Activated T-helper 2 cell treated with anti-CD3 and anti-CD28 coated beads, Interferon-gamma antibody, Interleukin-2, Interleukin-4, amounts not matched to agents 10 μg/mL and 5 μg/mL and 100 μg/mL, durations not matched to agents 14 hours and 24 hours and 36 hours (primary cell): ENCODE measurements around the gene CDK2. TPM values are rescaled to one million over a fixed set of nuclear protein-coding genes. Genes with fewer than 3 reads are reported as not detected.
A peak's percentile ranks its signal among the peaks of the same experiment; 100 is the strongest.

Experiments
- DNase-seq: peaks from one replicate; pipeline ENCODE4 v3.0.0; 2021; ENCODE audit warnings: low spot score
- H3K27ac Mint-ChIP-seq: one replicate; pipeline ENCODE4 v1.8.0; 2021; ENCODE audit warnings: mixed read lengths
- H3K27me3 Mint-ChIP-seq: one replicate; pipeline ENCODE4 v1.8.0; 2021; ENCODE audit warnings: low read depth, mixed read lengths
- H3K36me3 Mint-ChIP-seq: one replicate; pipeline ENCODE4 v1.8.0; 2021; ENCODE audit warnings: low read depth, mixed read lengths
- H3K4me1 Mint-ChIP-seq: one replicate; pipeline ENCODE4 v1.8.0; 2021; ENCODE audit warnings: low read depth, mixed read lengths
- H3K4me3 Mint-ChIP-seq: one replicate; pipeline ENCODE4 v1.8.0; 2021; ENCODE audit warnings: low read depth, mild to moderate bottlenecking, moderate library complexity, mixed read lengths
- H3K9me3 Mint-ChIP-seq: one replicate; pipeline ENCODE4 v1.8.0; 2021; ENCODE audit warnings: mixed read lengths
- intact Hi-C: fragments of 100-400 bp; cut with micrococcal nuclease; formaldehyde crosslinking; loops from one replicate; pipeline ENCODE4 v1.15.1; 2023
- total RNA-seq: library from RNA; stranded (reverse); gene quantifications from 2 replicates; pipeline ENCODE4 v1.2.3, GENCODE V29; 2022

CDK2 gene
- total RNA-seq, 1 donor from 2014 or later, result 116 TPM

DNA sequence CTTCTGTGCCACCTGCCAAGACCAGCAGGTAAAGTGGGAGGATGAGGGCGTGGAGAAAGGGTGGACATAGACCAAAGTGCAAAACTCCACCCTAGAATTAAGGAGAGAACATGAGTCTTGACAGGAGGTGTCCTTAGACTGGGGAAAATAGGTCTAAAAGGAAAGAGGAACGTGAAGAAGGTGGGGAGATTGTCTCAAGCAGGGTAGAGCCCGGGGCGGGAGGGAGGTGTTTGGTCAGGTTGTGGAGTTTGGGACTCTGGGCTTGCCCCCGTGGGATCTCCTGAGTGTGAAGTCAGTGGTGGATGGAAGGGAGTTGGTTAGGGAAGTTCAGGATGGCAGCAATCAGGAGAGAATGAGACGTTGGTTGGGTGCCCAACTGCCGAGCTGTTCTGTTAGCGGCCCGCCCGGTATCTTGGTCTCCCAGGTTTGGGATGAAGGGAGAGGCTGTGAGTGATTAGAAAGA lies 35.3 kb upstream of the CDK2 start:
- intact Hi-C loops, result loop anchor here (1.0 to 5.0 kb wide), 3 partner anchors 9 to 949 kb away; partner anchors contain the start of genes SUOX and TESPA1
- Mint-ChIP-seq H3K36me3 (peaks cover 44% of the 10 kb centered on the region), H3K27ac (peak overlapping the region; percentile 98), H3K9me3 (no peaks in the 10 kb centered on the region), H3K4me3 (peak overlapping the region; percentile 99), H3K4me1 (peaks cover 54% of the 10 kb centered on the region), H3K27me3 (no peaks in the 10 kb centered on the region)
- no peak for DNase-seq

GRCh38 chr12:55931780-55932550 lies 34.7 kb upstream of the CDK2 start:
- peaks cover 45% of the 10 kb centered on the region for H3K36me3 Mint-ChIP-seq
- intact Hi-C loops, result loop anchor here (1.0 to 5.0 kb wide), 3 partner anchors 8 to 950 kb away; partner anchors contain the start of genes SUOX and TESPA1
- no peaks in the 10 kb centered on the region for H3K9me3 Mint-ChIP-seq
- peaks cover 57% of the 10 kb centered on the region for H3K4me1 Mint-ChIP-seq
- H3K27ac Mint-ChIP-seq, result peak overlapping the region; percentile 98
- DNase-seq, result no peak
- H3K4me3 Mint-ChIP-seq, result peak overlapping the region; percentile 99
- H3K27me3 Mint-ChIP-seq, result no peaks in the 10 kb centered on the region

GRCh38 chr12:55932551-55932910 lies 34.1 kb upstream of the CDK2 start:
- peaks cover 48% of the 10 kb centered on the region for H3K36me3 Mint-ChIP-seq
- intact Hi-C loops, result loop anchor here (5.0 kb wide), 1 partner anchor 950 kb away; the partner anchor contains the start of gene TESPA1
- H3K4me1 Mint-ChIP-seq, result peaks cover 62% of the 10 kb centered on the region
- peak overlapping the region; percentile 99 for H3K4me3 Mint-ChIP-seq
- no peaks in the 10 kb centered on the region for H3K27me3 Mint-ChIP-seq
- no peaks in the 10 kb centered on the region for H3K9me3 Mint-ChIP-seq
- no peak for DNase-seq
- peak overlapping the region; percentile 81 for H3K27ac Mint-ChIP-seq

DNA sequence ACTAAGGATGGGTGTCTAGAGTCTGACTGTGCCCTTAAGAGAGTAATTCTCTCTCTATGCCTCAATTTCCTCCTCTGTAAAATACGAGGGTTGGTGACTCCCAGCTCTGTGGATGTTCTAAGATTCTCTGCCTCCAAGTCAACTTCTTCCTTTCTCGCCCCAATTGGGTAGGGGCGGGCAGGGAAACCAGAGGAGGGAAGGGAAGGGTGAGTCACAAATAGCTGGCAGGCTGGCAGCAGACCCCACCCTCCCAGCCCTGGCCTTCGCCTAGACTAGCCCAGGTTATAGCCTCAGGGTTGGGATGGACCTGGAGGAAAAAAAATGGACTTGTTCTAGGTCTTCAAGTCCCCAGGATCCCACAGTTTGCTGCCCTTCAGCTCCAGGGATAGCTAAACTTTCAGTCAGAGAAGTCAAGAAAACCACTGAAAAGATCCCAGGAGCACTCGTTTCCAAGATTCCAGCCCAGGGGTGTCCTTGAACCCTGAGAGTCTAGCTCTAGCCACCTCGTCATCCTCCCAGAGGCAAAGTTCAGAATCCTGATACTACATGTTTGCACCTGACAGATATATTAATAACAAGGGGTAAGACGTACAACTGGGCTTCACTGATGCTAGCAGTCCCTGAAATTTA lies 33.3 kb upstream of the CDK2 start:
- H3K4me1 Mint-ChIP-seq, result peaks cover 62% of the 10 kb centered on the region
- intact Hi-C loops, result loop anchor here (5.0 kb wide), 1 partner anchor 951 kb away; the partner anchor contains the start of gene TESPA1
- H3K36me3 Mint-ChIP-seq, result peaks cover 56% of the 10 kb centered on the region
- DNase-seq, result no peak
- peak overlapping the region; percentile 99 for H3K4me3 Mint-ChIP-seq
- H3K27ac Mint-ChIP-seq, result peak overlapping the region; percentile 81
- no peaks in the 10 kb centered on the region for H3K9me3 Mint-ChIP-seq
- no peaks in the 10 kb centered on the region for H3K27me3 Mint-ChIP-seq

DNA sequence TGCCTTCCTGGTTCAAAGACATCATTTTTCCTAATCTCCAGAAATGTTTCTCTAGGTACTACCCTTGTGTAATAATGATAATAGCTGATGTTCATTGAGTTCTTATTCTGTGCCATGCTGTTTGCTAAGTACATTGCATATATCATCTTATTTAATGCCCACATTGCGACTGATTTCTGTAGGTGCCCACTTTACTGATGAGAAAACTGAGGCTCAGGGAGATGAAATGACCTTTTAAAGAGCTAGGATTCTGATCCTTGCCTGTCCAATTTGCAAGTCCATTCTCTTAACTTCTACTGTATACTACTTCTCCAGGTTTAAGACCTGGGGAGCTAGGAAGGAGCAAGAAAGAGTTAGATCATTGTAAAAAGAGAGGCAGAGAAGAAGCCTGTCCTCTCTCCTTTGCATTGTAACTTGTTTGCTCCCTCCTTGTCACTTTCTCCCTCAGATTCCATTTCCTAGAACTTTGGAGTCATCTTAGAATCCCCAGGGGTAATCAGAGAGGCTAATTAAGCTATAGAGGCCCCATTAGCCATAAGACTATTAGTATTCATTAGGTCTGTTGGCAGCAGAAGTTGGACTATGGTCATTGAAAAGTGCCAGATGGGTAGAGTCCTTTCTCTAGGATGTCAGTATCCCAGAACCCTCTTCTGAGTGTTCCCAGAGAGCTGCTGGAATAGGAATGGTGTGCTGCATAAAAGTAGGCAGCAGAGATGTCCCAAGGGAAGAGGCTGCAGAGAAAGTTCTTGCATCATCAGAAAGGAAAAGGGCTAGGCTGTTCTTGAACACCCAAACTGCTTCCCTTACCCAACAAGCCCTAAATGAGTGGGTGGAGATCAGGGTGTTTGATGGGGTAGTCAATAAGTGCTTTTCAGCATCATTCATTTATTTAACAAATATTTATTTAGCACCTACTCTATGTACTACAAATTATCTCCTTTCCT lies 32.6 kb upstream of the CDK2 start:
- no peak for DNase-seq
- intact Hi-C loops, result loop anchor here (5.0 kb wide), 1 partner anchor 952 kb away; the partner anchor contains the start of gene TESPA1
- Mint-ChIP-seq H3K27ac (peak overlapping the region; percentile 53), H3K27me3 (no peaks in the 10 kb centered on the region), H3K4me3 (peak overlapping the region; percentile 99), H3K9me3 (no peaks in the 10 kb centered on the region), H3K36me3 (peaks cover 64% of the 10 kb centered on the region), H3K4me1 (peaks cover 70% of the 10 kb centered on the region)

- intact Hi-C loops, result loop anchor here (5.0 kb wide), 1 partner anchor 952 kb away; the partner anchor contains the start of gene TESPA1
- no peaks in the 10 kb centered on the region for H3K9me3 Mint-ChIP-seq
- no peak for DNase-seq
These were observed 31.9 kb upstream of the CDK2 start for GRCh38 chr12:55934773-55935172.

GRCh38 chr12:55935738-55936151 lies 30.9 kb upstream of the CDK2 start:
- no peak for DNase-seq
- peaks cover 67% of the 10 kb centered on the region for H3K4me1 Mint-ChIP-seq
- intact Hi-C loops, result no loop called here
- no peaks in the 10 kb centered on the region for H3K9me3 Mint-ChIP-seq
- H3K27me3 Mint-ChIP-seq, result no peaks in the 10 kb centered on the region
- H3K4me3 Mint-ChIP-seq, result peak overlapping the region; percentile 34
- H3K27ac Mint-ChIP-seq, result peak overlapping the region; percentile 68
- peaks cover 78% of the 10 kb centered on the region for H3K36me3 Mint-ChIP-seq

More at GRCh38 chr12:55934773-55935172, 31.9 kb upstream of the CDK2 start:
- Mint-ChIP-seq H3K27ac (peak overlapping the region; percentile 42), H3K4me3 (peak overlapping the region; percentile 34), H3K27me3 (no peaks in the 10 kb centered on the region), H3K4me1 (peaks cover 67% of the 10 kb centered on the region), H3K36me3 (peaks cover 71% of the 10 kb centered on the region)

DNA sequence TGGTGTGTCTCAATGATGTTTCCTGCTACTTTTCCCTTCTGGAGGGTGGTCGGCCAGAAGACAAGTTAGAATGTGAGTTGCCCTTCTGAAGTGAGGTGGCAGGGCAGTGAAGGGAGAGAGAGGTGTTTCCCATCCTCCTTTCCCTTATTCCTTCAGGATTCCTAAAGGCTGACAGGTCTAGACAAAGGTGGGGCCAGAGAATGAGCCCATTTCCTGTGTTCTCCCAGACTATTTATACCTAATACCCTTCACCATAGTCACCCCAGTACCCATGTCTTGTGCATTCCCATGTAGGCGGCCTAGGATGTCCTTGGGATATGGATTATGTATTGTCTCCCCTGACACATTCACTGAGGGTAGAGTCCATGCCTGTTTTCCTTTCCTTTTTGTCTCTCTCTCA lies 28.6 kb upstream of the CDK2 start:
- Mint-ChIP-seq H3K9me3 (no peaks in the 10 kb centered on the region), H3K36me3 (peaks cover 85% of the 10 kb centered on the region), H3K4me3 (no peak overlapping the region), H3K4me1 (peaks cover 63% of the 10 kb centered on the region), H3K27me3 (no peaks in the 10 kb centered on the region), H3K27ac (peak overlapping the region; percentile 44)
- DNase-seq, result no peak
- intact Hi-C loops, result no loop called here

DNA sequence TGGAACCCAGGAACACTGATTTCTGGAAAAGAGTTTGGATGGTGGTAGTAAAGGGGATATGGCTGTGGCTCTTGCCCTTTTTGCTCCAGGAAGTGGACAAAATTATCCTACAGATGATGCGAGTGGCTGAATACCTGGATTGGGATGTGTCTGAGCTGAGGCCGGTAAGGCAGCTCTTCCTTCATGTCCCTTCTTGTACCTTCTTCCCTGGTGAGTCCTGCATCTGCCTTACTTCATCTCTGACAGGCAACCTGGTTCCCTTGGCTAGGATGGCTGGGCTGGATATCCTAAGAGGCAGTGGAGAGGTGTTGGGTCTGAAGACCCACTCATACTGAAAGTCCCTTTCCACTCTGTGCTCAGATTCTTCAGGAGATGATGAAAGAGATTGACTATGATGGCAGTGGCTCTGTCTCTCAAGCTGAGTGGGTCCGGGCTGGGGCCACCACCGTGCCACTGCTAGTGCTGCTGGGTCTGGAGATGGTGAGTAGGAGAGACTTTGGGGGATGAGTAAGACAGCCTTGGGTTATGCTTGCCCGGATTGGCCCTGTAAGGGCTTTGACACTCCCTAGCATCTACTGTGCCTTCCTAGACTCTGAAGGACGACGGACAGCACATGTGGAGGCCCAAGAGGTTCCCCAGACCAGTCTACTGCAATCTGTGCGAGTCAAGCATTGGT lies 27.7 kb upstream of the CDK2 start:
- intact Hi-C loops, result no loop called here
- Mint-ChIP-seq H3K4me3 (no peak overlapping the region), H3K36me3 (peaks cover 86% of the 10 kb centered on the region), H3K4me1 (peaks cover 57% of the 10 kb centered on the region), H3K27ac (peak overlapping the region; percentile 67), H3K27me3 (no peaks in the 10 kb centered on the region), H3K9me3 (no peaks in the 10 kb centered on the region)
- no peak for DNase-seq

- Mint-ChIP-seq H3K9me3 (no peaks in the 10 kb centered on the region), H3K27me3 (no peaks in the 10 kb centered on the region), H3K4me1 (peaks cover 50% of the 10 kb centered on the region), H3K36me3 (peaks cover 94% of the 10 kb centered on the region), H3K27ac (peak overlapping the region; percentile 51), H3K4me3 (no peak overlapping the region)
- intact Hi-C loops, result loop anchor here (1.0 to 2.0 kb wide), 2 partner anchors 9 to 13 kb away; partner anchors contain the start of genes DGKA and PYM1
- DNase-seq, result peak; percentile 76
These were observed 26.4 kb upstream of the CDK2 start for GRCh38 chr12:55940065-55940732.

GRCh38 chr12:55942055-55942454 lies 24.6 kb upstream of the CDK2 start:
- Mint-ChIP-seq H3K36me3 (peaks cover 97% of the 10 kb centered on the region), H3K4me1 (peaks cover 40% of the 10 kb centered on the region), H3K4me3 (no peak overlapping the region), H3K27me3 (no peaks in the 10 kb centered on the region), H3K27ac (peak overlapping the region; percentile 20), H3K9me3 (no peaks in the 10 kb centered on the region)
- no peak for DNase-seq
- intact Hi-C loops, result no loop called here
